Amygdala (tissue), 56 donors: ENCODE measurements around the gene FGF23.

ENCODE experiments used
- DNase-seq, 56 donors: peaks; one replicate each; lab custom pipeline; 2025; lab: John Stamatoyannopoulos, UW

Gene FGF23

DNA sequence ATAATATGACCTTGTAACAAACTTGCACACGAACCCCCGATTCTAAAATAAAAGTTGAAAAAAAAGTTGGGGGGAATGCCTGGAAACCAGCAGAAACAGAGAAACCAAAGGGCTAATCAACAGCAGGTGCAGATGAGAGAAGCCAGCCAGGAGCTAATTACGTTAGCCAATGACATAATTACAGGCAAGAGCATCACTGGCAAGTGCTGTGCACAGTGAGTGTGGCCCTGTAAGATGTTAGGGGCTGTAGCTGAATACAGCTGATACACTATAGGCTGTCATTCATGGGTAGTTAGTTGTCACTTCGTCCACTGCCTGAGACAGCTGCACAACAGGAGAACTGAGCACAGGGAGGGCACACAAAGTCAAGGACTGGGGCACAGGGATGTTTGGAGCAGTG is 7.3 kb upstream of the FGF23 start:
- DNase-seq = no peak

DNA sequence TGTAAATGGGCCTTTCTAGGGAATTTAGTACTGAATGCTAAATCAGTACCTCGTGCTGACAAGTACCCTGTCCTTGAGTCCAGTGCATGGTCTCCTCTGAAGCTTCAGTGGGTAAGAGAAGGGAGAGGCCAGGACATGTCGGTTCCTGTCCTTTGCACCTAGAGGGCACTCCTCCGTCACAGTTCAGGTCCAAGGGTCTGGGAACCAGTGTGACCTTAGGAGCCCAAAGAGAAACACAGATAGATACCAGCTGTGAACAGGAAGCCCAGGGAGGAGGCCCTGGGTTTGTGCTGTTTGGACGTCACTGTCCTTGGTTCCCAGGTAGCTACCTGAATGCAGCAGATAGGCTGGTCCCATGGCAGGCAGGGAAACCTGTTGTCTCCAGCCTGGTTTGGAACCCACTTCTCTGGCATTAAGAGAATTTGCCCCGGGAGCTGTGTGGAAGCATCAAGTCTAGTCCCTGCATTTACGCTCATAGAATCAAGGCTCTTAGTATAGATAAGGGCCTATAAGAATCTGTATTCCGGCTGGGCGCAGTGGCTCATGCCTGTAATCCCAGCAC is 3.9 kb upstream of the FGF23 start:
- DNase-seq = no peak

- DNase-seq = no peak
These were observed 820 bp upstream of the FGF23 start for GRCh38 chr12:4380332-4380731.

DNA sequence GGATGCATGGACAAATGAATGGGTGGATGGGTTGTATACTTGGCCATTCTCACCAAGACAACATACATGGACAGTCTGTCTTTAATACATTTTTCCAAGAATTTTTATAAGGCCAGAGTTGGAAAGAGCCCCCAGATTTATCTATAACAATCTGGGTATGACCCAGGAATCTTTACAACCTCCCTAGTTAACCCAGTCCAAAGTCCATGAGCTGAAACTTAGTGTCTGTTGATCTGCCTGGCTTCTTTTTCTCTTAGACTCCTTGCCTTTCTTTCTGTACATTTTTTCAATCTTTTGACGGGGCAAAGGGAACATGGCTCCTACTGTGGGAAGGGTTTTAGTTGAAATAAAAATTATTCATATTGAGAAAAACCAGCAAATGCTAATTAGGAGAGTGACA is 740 bp downstream of the FGF23 start:
- DNase-seq = no peak

- no peak for DNase-seq
These were observed 4.1 kb downstream of the FGF23 start for GRCh38 chr12:4375449-4375848.

DNA sequence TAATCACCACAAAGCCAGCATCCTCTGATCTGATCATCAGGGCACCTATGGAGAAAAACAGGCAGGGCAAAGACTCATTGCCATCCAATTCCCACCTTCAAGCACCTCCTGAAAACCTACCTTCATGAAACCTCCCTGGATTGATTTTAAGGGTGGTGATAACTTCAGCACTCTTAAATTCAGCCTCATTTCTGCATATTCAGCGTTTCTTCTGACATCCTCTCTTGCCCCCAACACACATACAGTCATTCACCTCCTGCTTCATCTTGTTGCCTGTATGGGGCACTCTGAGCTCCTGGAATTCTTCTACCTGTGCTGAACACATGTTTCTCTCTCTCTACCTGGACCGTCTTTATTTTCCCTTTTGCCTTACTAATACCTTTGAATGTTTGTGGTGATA is 6.9 kb downstream of the FGF23 start:
- no peak for DNase-seq

GRCh38 chr12:4370265-4370664 is 9.2 kb downstream of the FGF23 start:
- DNase-seq = no peak

DNA sequence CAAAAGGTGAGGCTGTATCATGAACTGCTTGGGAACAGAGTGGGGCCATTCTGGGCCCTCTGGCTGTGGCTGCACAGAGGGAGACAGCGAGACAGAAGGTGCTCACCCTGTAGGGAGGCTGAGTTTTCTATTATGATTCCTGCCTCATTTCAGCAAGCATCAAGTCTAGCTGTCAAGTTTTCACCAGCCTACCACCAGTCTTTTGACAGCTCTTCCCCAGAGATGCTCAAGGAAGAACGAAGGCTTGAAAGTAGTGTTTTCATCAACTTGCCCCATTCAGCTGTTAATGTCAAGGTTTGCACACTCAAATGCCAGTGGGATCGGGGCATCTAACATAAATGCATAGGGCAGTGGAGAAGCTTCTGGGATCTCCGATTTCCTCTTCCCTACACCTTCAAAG is 10.0 kb downstream of the FGF23 start:
- DNase-seq = no peak

- no peak for DNase-seq
These were observed 13.4 kb downstream of the FGF23 start for GRCh38 chr12:4366090-4366489.

- peak in 1 of 56 donors; percentile 4 for DNase-seq
These were observed 23.5 kb downstream of the FGF23 start for GRCh38 chr12:4356041-4356327.

GRCh38 chr12:4355156-4356040 is 24.1 kb downstream of the FGF23 start:
- DNase-seq = no peak

DNA sequence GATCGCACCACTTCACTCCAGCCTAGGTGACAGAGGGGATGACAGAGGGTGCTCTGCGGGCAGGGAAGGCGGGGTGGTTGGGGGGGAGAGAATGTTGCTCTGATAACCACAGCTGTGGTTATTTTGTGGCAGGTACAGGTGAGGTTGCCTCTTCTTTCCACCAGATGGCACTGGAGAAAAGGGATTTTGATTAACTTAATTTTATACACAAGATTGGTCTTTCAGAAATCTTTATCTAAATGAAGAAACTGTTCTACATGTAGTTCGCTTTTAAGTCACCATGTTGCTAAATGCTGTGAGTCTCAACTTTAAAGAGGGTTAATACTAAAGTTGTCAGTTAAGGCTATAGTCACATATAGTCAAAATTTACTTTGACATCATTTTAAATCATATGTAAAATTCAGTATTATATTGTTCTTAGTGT is 25.7 kb downstream of the FGF23 start:
- no peak for DNase-seq

- no peak for DNase-seq
These were observed 32.6 kb downstream of the FGF23 start for GRCh38 chr12:4346931-4347330.

- DNase-seq = no peak
These were observed 47.7 kb downstream of the FGF23 start for GRCh38 chr12:4331842-4332241.

GRCh38 chr12:4331221-4331620 is 48.3 kb downstream of the FGF23 start:
- no peak for DNase-seq

GRCh38 chr12:4330203-4330602 is 49.3 kb downstream of the FGF23 start:
- DNase-seq = no peak

GRCh38 chr12:4327293-4327692 is 52.2 kb downstream of the FGF23 start:
- DNase-seq = no peak

- no peak for DNase-seq
These were observed 53.5 kb downstream of the FGF23 start for GRCh38 chr12:4325966-4326365.

DNA sequence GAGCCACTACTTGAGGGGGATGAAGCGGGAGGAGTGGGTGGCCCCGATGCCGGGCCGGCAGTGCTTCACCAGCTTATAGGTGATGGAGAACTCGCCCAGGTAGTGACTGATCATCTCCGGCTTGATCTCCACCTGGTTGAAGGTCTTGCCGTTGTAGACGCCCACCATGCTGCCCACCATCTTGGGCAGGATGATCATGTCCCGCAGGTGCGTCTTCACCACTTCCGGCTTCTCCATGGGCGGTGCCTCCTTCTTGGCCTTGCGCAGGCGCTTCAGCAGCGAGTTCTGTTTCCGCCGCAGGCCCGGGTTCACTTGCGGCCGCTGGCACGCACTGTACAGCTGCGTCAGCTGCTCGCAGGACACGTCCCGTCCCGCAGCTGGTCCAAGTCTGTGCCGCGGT is 55.1 kb downstream of the FGF23 start:
- no peak for DNase-seq

DNA sequence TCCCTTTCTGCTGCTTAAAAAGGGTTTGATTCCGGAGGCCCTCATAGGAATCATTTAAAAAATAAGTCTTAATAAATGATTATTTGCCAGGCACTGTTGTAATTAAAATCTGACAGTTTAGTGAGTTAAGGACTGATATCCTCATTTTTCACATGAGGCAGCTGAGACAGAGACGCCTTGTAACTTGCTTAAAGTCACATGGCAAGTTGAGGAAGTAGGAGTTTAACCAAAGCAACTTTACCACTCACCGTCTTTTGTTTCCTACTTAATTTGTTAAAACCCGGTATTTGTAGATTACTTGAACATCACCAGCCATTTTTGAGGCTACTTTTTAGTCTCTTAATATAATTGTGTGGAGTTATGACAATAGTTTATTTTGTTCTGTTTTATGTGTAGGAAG is 56.1 kb downstream of the FGF23 start:
- no peak for DNase-seq

DNA sequence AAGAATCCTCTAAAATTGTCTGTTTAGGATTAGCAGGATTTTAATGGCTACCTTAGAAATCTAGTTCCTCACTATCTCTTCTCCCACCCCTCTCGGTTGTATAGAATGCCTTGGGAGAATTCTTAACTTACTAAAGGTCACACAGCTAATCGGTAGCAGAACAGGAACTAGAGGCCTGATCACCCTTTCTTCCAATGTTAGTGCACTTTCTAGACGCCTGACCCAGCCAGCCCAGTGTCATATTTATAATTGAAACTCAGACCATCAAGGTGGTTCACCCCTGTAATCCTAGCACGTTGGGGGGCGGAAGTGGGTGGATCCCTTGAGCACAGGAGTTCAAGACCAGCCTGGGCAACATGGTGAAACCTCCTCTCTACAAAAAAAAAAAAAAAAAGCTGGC is 56.8 kb downstream of the FGF23 start:
- DNase-seq = no peak

- DNase-seq = peak; percentile 42 to 96 (median 88)
These were observed 58.4 kb downstream of the FGF23 start, which contains the start of gene TIGAR for GRCh38 chr12:4320853-4321701. TIGAR (plus strand) TSS chr12:4321213; CDS start chr12:4321272, 59 bp downstream.
